ENCODE data around the gene SLC2A3.
"Not testable (repeated sequence)": the region's sequence is repeated elsewhere in the genome, so short reads cannot be mapped to it uniquely, and the experiment has no call there.

The SLC2A3 gene

GRCh38 chr12:7916936-7917335 is 19.1 kb downstream of the SLC2A3 start:
- DNase-seq (ENCODE audit: low read depth in 2 of 2) = no peak

- no peak for DNase-seq (ENCODE audit: low read depth in 2 of 2)
These were observed 20.2 kb downstream of the SLC2A3 start for GRCh38 chr12:7915661-7916403.

- not testable (repeated sequence) for DNase-seq (ENCODE audit: low read depth in 2 of 2)
These were observed 25.9 kb downstream of the SLC2A3 start for GRCh38 chr12:7910106-7910505.

GRCh38 chr12:7907009-7907408 is 29.0 kb downstream of the SLC2A3 start:
- peak in 1 of 2 donors; percentile 21 for DNase-seq (ENCODE audit: low read depth in 2 of 2)

GRCh38 chr12:7906303-7906702 is 29.7 kb downstream of the SLC2A3 start:
- DNase-seq (ENCODE audit: low read depth in 2 of 2) = not testable (repeated sequence)

- not testable (repeated sequence) for DNase-seq (ENCODE audit: low read depth in 2 of 2)
These were observed 30.3 kb downstream of the SLC2A3 start for GRCh38 chr12:7905600-7906125.

GRCh38 chr12:7905071-7905470 is 30.9 kb downstream of the SLC2A3 start:
- no peak for DNase-seq (ENCODE audit: low read depth in 2 of 2)

GRCh38 chr12:7902416-7902815 is 33.6 kb downstream of the SLC2A3 start:
- DNase-seq (ENCODE audit: low read depth in 2 of 2) = not testable (repeated sequence)

GRCh38 chr12:7899755-7900154 is 36.2 kb downstream of the SLC2A3 start:
- no peak for DNase-seq (ENCODE audit: low read depth in 2 of 2)

GRCh38 chr12:7896726-7897125 is 39.3 kb downstream of the SLC2A3 start:
- DNase-seq (ENCODE audit: low read depth in 2 of 2) = not testable (repeated sequence)

GRCh38 chr12:7892186-7892980 is 43.6 kb downstream of the SLC2A3 start:
- DNase-seq (ENCODE audit: low read depth in 2 of 2) = no peak

- no peak for DNase-seq (ENCODE audit: low read depth in 2 of 2)
These were observed 51.3 kb downstream of the SLC2A3 start for GRCh38 chr12:7884689-7885088.

- not testable (repeated sequence) for DNase-seq (ENCODE audit: low read depth in 2 of 2)
These were observed 54.3 kb downstream of the SLC2A3 start for GRCh38 chr12:7881736-7882120.

- DNase-seq (ENCODE audit: low read depth in 2 of 2) = not testable (repeated sequence)
These were observed 54.8 kb downstream of the SLC2A3 start for GRCh38 chr12:7880952-7881735.

GRCh38 chr12:7879246-7879645 is 56.7 kb downstream of the SLC2A3 start:
- no peak for DNase-seq (ENCODE audit: low read depth in 2 of 2)

- no peak for DNase-seq (ENCODE audit: low read depth in 2 of 2)
These were observed 58.6 kb downstream of the SLC2A3 start for GRCh38 chr12:7877420-7877819.

- no peak for DNase-seq (ENCODE audit: low read depth in 2 of 2)
These were observed 63.2 kb downstream of the SLC2A3 start, which contains the start of gene SLC2A14 for GRCh38 chr12:7872566-7873319. Gene SLC2A14, minus strand, starts transcription at chr12:7872915. Its CDS starts 3,035 bp downstream, at chr12:7869880.

- DNase-seq (ENCODE audit: low read depth in 2 of 2) = no peak
These were observed 65.7 kb downstream of the SLC2A3 start for GRCh38 chr12:7870335-7870734.

Measured in activated CD8-positive, alpha-beta memory T cell treated with anti-CD3 and anti-CD28 coated beads for 4 hours (primary cell).